GM12878 (cell line): ENCODE measurements around the gene UBASH3A. TPM values are rescaled to one million over a fixed set of nuclear protein-coding genes. Genes with fewer than 3 reads are reported as not detected.

Experiments
- ATAC-seq: fragments of 200-7000 bp; cut with Tn5 transposase; 3 replicates; pipeline ENCODE4 v1.9.1; 2020; ENCODE audit warnings: mild to moderate bottlenecking, moderate library complexity
- BruUV-seq: library from RNA; stranded (reverse); fragments of 400-500 nt; replicated peaks from 2 replicates; lab custom pipeline; 2021; lab: Mats Ljungman, UMichigan
- CTCF ChIA-PET: fragments of 300-600 bp; sonication (Branson Sonifier 250); formaldehyde crosslinking; extraction: SDS; loops from one replicate; lab custom pipeline; 2021; ENCODE audit warnings: inconsistent platforms; lab: Yijun Ruan, JAX
- POLR2A ChIA-PET: fragments of 350-600 bp; formaldehyde crosslinking; extraction: SDS; loops from one replicate; lab custom pipeline; 2021; ENCODE audit warnings: inconsistent platforms; lab: Charles Lee
- RAD21 ChIA-PET: fragments of 300-600 bp; sonication (Branson Sonifier 250); formaldehyde crosslinking; loops from one replicate; lab custom pipeline; 2023; ENCODE audit warnings: antibody characterized with exemption; ENCODE audit not compliant: unreplicated experiment; lab: Charles Lee
- SMC1A ChIA-PET: fragments of 300-600 bp; sonication (Branson Sonifier 250); formaldehyde crosslinking; loops from one replicate; lab custom pipeline; 2023; ENCODE audit not compliant: unreplicated experiment, uncharacterized antibody; lab: Charles Lee
- DNase-seq: peaks from one replicate; pipeline ENCODE4 v3.0.0-alpha.2; 2011; ENCODE audit warnings: low read depth, low spot score
- FAIRE-seq: peaks from 3 replicates; lab custom pipeline; 2011; peaks lifted over from hg19 to GRCh38; lab: Jason Lieb, UNC
- H2AFZ ChIP-seq: 2 replicates; pipeline ENCODE4 v1.6.0; 2011; ENCODE audit warnings: low read depth, low read length, control low read depth; ENCODE audit not compliant: control insufficient read depth
- H3K27ac ChIP-seq: 2 replicates; pipeline ENCODE4 v1.5.1; 2011; ENCODE audit warnings: control low read depth; ENCODE audit not compliant: control insufficient read depth, insufficient read depth
- H3K27me3 ChIP-seq, 2 experiments: replicated peaks in 1 of 2; 2 replicates each; pipeline versions ENCODE4 v1.6.0 to v1.6.1; 2011; ENCODE audit warnings: low read length in 1 of 2; ENCODE audit not compliant: control insufficient read depth in 2 of 2, insufficient read depth in 2 of 2
- H3K36me3 ChIP-seq, 2 experiments: 2 replicates each; pipeline ENCODE4 v1.5.1; 2011; ENCODE audit warnings: low read length in 1 of 2; ENCODE audit not compliant: control insufficient read depth in 2 of 2, insufficient read depth in 2 of 2
- H3K4me1 ChIP-seq: 2 replicates; pipeline ENCODE4 v1.6.1; 2011; ENCODE audit warnings: mild to moderate bottlenecking, low read length, moderate library complexity, mixed read lengths; ENCODE audit not compliant: control insufficient read depth, insufficient read depth
- H3K4me2 ChIP-seq: 2 replicates; pipeline ENCODE4 v1.6.0; 2011; ENCODE audit warnings: control low read depth; ENCODE audit not compliant: control insufficient read depth, insufficient read depth
- H3K4me3 ChIP-seq: fragments of 200-600 bp; sonication (generic); 2 replicates; pipeline ENCODE4 v1.5.1; 2016
- H3K79me2 ChIP-seq: 2 replicates; pipeline ENCODE4 v1.6.0; 2011; ENCODE audit warnings: low read length; ENCODE audit not compliant: control insufficient read depth, insufficient read depth
- H3K9ac ChIP-seq: 2 replicates; pipeline ENCODE4 v1.8.0; 2011; ENCODE audit warnings: low read length, control low read depth, mixed read lengths; ENCODE audit not compliant: control insufficient read depth, insufficient read depth
- H3K9me3 ChIP-seq: replicated peaks from 3 replicates; pipeline ENCODE4 v1.5.1; 2011; ENCODE audit warnings: mild to moderate bottlenecking, low read length; ENCODE audit not compliant: control insufficient read depth, insufficient read depth
- H4K20me1 ChIP-seq: 2 replicates; pipeline ENCODE4 v1.6.0; 2011; ENCODE audit not compliant: control insufficient read depth, insufficient read depth
- BCL3 ChIP-seq: IDR thresholded peaks from 2 replicates; pipeline ENCODE4 v1.6.1; 2011; ENCODE audit warnings: borderline replicate concordance, low read depth, mild to moderate bottlenecking, moderate library complexity, low read length; ENCODE audit not compliant: insufficient read depth, poor library complexity, severe bottlenecking
- CHD2 ChIP-seq: IDR thresholded peaks from 2 replicates; pipeline ENCODE4 v1.6.1; 2011; ENCODE audit warnings: low read depth, low read length, improper control_type of control experiment, borderline replicate concordance
- E2F4 ChIP-seq: IDR thresholded peaks from 2 replicates; pipeline ENCODE4 v1.6.1; 2012; ENCODE audit warnings: low read depth, low read length, improper control_type of control experiment
- IKZF2 ChIP-seq, 2 experiments: fragments of 450-650 bp; IDR thresholded peaks; 2 replicates each; pipeline ENCODE4 v1.6.1; 2017; ENCODE audit warnings: mild to moderate bottlenecking in 2 of 2, moderate library complexity in 2 of 2
- IRF4 ChIP-seq: IDR thresholded peaks from 2 replicates; pipeline ENCODE4 v1.6.1; 2011; ENCODE audit warnings: low read depth, low read length
- JUNB ChIP-seq: IDR thresholded peaks from 2 replicates; pipeline ENCODE4 v1.6.1; 2016; ENCODE audit warnings: antibody characterized with exemption, mild to moderate bottlenecking
- JUND ChIP-seq: IDR thresholded peaks from 2 replicates; pipeline ENCODE4 v1.6.1; 2012; ENCODE audit warnings: low read depth, mild to moderate bottlenecking, low read length, improper control_type of control experiment, moderate library complexity
- NFIC ChIP-seq: IDR thresholded peaks from 2 replicates; pipeline ENCODE4 v1.6.1; 2012; ENCODE audit warnings: low read depth, mild to moderate bottlenecking, inconsistent platforms, low read length, moderate library complexity
- REST ChIP-seq: IDR thresholded peaks from 2 replicates; pipeline ENCODE4 v1.6.1; 2012; ENCODE audit warnings: mild to moderate bottlenecking, low read depth, low read length
- STAT1 ChIP-seq: fragments of 450-650 bp; conservative IDR thresholded peaks from 2 replicates; pipeline ENCODE4 v1.6.1; 2014; ENCODE audit warnings: antibody characterized with exemption, mild to moderate bottlenecking
- ZNF592 ChIP-seq: fragments of 450-650 bp; IDR thresholded peaks from 2 replicates; pipeline ENCODE4 v1.6.1; 2017; ENCODE audit warnings: mild to moderate bottlenecking, moderate library complexity
- WGBS: methylation state at CpG from one replicate; pipeline ENCODE4 v1.1.6; 2016; ENCODE audit warnings: low lambda C conversion rate; ENCODE audit not compliant: insufficient replicate concordance, insufficient coverage; ENCODE audit errors: missing lambda C conversion rate; 5-methylcytosine and 5-hydroxymethylcytosine counted together
- in situ Hi-C: fragments of 300-500 bp; cut with MboI; formaldehyde crosslinking; loops from 9 replicates; pipeline ENCODE4 v1.14.3; 2018; ENCODE audit warnings: mixed read lengths
- intact Hi-C: fragments of 100-400 bp; cut with micrococcal nuclease; formaldehyde crosslinking; loops from one replicate; pipeline ENCODE4 v1.14.2; 2022; ENCODE audit not compliant: unreplicated experiment
- polyA plus RNA-seq, 11 experiments: library from polyadenylated mRNA; depleted of rRNA in 4 of 11; unstranded in 6 of 11; stranded (reverse) in 5 of 11; fragments of >200 nt; fragmentation: Nextera tagmentation in 4 of 11; fragmentation: Illumina TruSeq in 1 of 11; extraction: Ambion mirVana in 4 of 11; extraction: Trizol in 1 of 11; gene quantifications; 1 replicate in 1 of 11; 2 replicates in 10 of 11; pipeline versions ENCODE4 v1.2.1 to v1.2.3, GENCODE V29; 2011 to 2016; ENCODE audit warnings: inconsistent platforms in 2 of 11, missing spikeins in 2 of 11, low read depth in 1 of 11
- total RNA-seq, 4 experiments: library from RNA; depleted of rRNA in 3 of 4; stranded (reverse); fragments of >200 nt in 3 of 4; fragmentation: Illumina TruSeq in 1 of 4; extraction: Trizol in 1 of 4; gene quantifications; 2 replicates each; pipeline versions ENCODE4 v1.2.1 to v1.2.3, GENCODE V29; 2013 to 2021

UBASH3A gene
- total and polyA plus RNA-seq, 10 of the 15 experiments (the other 5 are each of a cell fraction or from before 2014, with no cell fraction given): 0.04 to 0.39 (median 0.23) TPM; not detected in 1

- H3K36me3 ChIP-seq: no peaks in the 10 kb centered on the region
- WGBS: 26% methylated on average over 4 of the region's 4 CpGs
- SMC1A ChIA-PET: interaction anchor here (0.9 to 6.1 kb wide), 11 partner anchors 9 to 74 kb away, joined by 3 to 49 read pairs (median 5); partner anchors contain the start of gene UBASH3A
- peak overlapping the region; percentile 95 for H3K27ac ChIP-seq
- no peak overlapping the region for H3K4me2 ChIP-seq
- DNase-seq: no peak
- no peak overlapping the region for H3K4me3 ChIP-seq
- peaks cover 47% of the 10 kb centered on the region for H3K4me1 ChIP-seq
- FAIRE-seq: no peak
- H3K79me2 ChIP-seq: no peaks in the 10 kb centered on the region
- intact Hi-C loops: no loop called here
- H3K9me3 ChIP-seq: peaks cover 2% of the 10 kb centered on the region; the same call in 1 of the 3 replicates
- RAD21 ChIA-PET: interaction anchor here (0.6 to 4.2 kb wide), 12 partner anchors 8 to 193 kb away, joined by 3 to 32 read pairs (median 4); no protein-coding TSS in a partner anchor
- H4K20me1 ChIP-seq: no peaks in the 10 kb centered on the region
- no peak overlapping the region for H3K9ac ChIP-seq
- no peaks in the 10 kb centered on the region for H3K27me3 ChIP-seq
- H2AFZ ChIP-seq: no peak overlapping the region
- POLR2A ChIA-PET: interaction anchor here (0.5 to 5.4 kb wide), 6 partner anchors 8 to 47 kb away, joined by 3 to 34 read pairs (median 6); partner anchors contain the start of gene UBASH3A
- CTCF ChIA-PET: interaction anchor here (0.7 to 1.7 kb wide), 7 partner anchors 9 to 103 kb away, joined by 3 to 5 read pairs (median 3); partner anchors contain the start of gene UBASH3A
- in situ Hi-C loops: no loop called here
- ATAC-seq: no peak
- BruUV-seq: no TSS peak
- TF ChIP-seq STAT1 (no peak), JUND (no peak), NFIC (no peak), IRF4 (peak; percentile 71), BCL3 (peak; percentile 25), IKZF2 (IDR thresholded peaks at IDR 0.05) (peak in 1 of 2 experiments; percentile 33; a peak in 1 of 4 replicates), CHD2 (no peak), JUNB (peak; percentile 72; the same call in 1 of the 2 replicates), E2F4 (no peak), ZNF592 (no peak; the same call in 1 of the 2 replicates), REST (no peak)
Observed at GRCh38 chr21:42413500-42413899, 9.8 kb downstream of the UBASH3A start.
